Mucosa of stomach (tissue), 1 donor: Measurements from ENCODE around the gene OR11A1.

Experiments used
- H3K27me3 ChIP-seq: one replicate; pipeline ENCODE4 v1.7.0; 2013; ENCODE audit warnings: mild to moderate bottlenecking, low read length; ENCODE audit not compliant: control insufficient read depth, insufficient read depth
- H3K36me3 ChIP-seq: one replicate; pipeline ENCODE4 v1.7.0; 2013; ENCODE audit warnings: low read length; ENCODE audit not compliant: control insufficient read depth, insufficient read depth
- H3K4me1 ChIP-seq: one replicate; pipeline ENCODE4 v1.7.0; 2013; ENCODE audit warnings: mild to moderate bottlenecking, low read length; ENCODE audit not compliant: control insufficient read depth, insufficient read depth
- H3K4me3 ChIP-seq: one replicate; pipeline ENCODE4 v1.7.0; 2013; ENCODE audit warnings: low read length
- H3K9ac ChIP-seq: one replicate; pipeline ENCODE4 v1.7.0; 2013; ENCODE audit warnings: mild to moderate bottlenecking, low read length, moderate library complexity
- H3K9me3 ChIP-seq: one replicate; pipeline ENCODE4 v1.7.0; 2013; ENCODE audit warnings: mild to moderate bottlenecking, low read length, moderate library complexity; ENCODE audit not compliant: control insufficient read depth
- donor health status: Pancreatic carcinoma.

The OR11A1 gene

DNA sequence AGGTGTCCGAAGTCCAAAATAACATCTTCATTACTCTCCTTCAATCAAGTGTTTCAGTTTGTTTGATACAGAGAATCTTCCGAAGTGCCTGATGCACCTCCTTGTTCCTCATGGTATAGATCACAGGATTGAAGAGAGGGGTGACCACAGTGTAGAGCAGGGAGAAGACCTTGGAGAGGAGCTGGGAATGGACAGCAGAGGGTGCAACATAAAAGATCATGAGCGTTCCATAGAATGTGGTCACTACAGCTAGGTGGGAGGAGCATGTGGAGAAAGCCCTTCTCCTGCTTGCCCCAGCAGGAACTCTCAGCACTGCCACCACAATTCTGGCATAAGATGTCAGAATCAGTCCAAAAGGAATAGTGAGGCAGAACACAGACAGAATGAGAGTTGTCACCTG, 30.2 kb downstream of the OR11A1 start:
- H3K4me1 ChIP-seq = no peaks in the 10 kb centered on the region
- no peaks in the 10 kb centered on the region for H3K27me3 ChIP-seq
- H3K9ac ChIP-seq = no peak overlapping the region
- no peaks in the 10 kb centered on the region for H3K36me3 ChIP-seq
- H3K9me3 ChIP-seq = no peaks in the 10 kb centered on the region
- H3K4me3 ChIP-seq = no peak overlapping the region

DNA sequence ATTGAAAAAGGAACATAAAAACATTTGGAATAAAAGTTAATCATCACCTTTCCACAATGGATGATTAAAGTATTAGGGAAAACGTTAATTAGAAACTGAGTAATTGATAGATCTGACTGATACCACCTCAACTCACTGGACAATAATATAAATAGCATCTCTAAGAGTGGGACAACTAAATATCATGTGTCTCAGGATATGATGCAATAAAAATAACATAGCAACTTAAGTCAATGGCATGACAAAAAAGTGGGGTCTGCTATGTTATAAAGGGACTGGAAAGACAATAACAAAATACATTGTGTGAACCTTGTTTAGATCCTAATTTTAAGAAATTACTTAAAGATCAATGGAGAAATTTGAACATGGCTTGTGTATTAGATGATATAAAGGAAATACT, 31.8 kb downstream of the OR11A1 start:
- Histone ChIP-seq H3K4me3 (no peak overlapping the region), H3K9me3 (no peaks in the 10 kb centered on the region), H3K9ac (no peak overlapping the region), H3K36me3 (no peaks in the 10 kb centered on the region), H3K27me3 (no peaks in the 10 kb centered on the region), H3K4me1 (no peaks in the 10 kb centered on the region)

DNA sequence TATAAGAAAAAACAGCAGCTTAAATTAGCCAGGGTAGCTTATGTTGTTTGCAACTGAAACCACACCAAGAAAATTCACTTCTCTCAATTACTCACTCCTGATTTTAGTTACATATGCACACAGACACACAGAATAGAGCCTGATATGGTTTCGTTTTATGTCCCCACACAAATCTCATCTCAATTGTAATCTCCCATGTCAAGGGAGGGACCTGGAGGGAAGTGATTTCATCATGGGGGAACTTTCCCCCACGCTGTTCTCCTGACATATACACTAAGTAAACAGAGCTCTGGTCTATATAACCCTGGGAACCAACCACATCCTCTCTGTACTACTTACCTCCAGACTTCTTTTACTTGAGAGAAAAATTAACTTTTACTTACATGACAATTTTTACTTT, 32.3 kb downstream of the OR11A1 start:
- H3K4me3 ChIP-seq = no peak overlapping the region
- H3K27me3 ChIP-seq = no peaks in the 10 kb centered on the region
- no peaks in the 10 kb centered on the region for H3K36me3 ChIP-seq
- no peaks in the 10 kb centered on the region for H3K4me1 ChIP-seq
- H3K9me3 ChIP-seq = no peaks in the 10 kb centered on the region
- H3K9ac ChIP-seq = no peak overlapping the region

DNA sequence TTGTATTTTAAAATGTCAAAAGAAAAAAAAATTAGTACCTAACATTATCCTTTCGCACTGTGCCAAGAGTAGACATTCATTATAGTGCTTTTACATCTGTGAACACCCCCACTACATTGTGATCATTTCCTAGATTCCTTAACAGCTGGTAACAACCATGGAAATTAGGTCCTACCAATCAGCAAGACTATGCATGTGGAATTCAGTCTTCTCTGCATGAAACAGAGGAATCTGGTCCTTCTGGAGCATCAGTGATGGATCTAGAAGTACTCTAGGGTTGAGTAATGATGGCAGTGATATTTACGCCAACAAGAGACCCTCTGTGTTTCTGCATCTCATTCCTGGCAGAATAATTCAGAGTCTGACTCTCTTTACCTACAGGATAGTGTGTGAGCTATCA, 32.7 kb downstream of the OR11A1 start:
- no peak overlapping the region for H3K4me3 ChIP-seq
- H3K27me3 ChIP-seq = no peaks in the 10 kb centered on the region
- H3K9ac ChIP-seq = no peak overlapping the region
- H3K4me1 ChIP-seq = no peaks in the 10 kb centered on the region
- H3K36me3 ChIP-seq = no peaks in the 10 kb centered on the region
- H3K9me3 ChIP-seq = no peaks in the 10 kb centered on the region

DNA sequence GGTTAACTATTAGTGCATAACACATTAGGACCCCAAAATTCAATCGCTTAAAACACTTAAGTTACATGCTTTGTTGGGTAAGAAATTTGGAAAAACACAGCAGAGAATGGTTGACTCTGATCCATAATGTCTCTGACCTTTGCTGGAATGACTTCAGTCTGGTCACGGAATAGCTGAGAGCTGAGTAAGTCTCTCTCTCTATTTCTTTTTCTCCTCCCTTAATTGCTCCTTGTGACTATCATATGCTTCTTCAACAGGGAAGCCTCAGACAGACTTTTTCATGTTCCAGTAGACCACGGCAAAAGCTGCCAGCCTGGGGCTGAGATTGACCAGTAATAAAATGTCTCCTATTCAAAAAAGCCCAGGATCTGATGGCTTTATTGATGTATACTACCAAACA, 37.4 kb downstream of the OR11A1 start:
- H3K9me3 ChIP-seq = no peaks in the 10 kb centered on the region
- H3K4me3 ChIP-seq = no peak overlapping the region
- no peaks in the 10 kb centered on the region for H3K4me1 ChIP-seq
- H3K9ac ChIP-seq = no peak overlapping the region
- H3K27me3 ChIP-seq = no peaks in the 10 kb centered on the region
- H3K36me3 ChIP-seq = no peaks in the 10 kb centered on the region

DNA sequence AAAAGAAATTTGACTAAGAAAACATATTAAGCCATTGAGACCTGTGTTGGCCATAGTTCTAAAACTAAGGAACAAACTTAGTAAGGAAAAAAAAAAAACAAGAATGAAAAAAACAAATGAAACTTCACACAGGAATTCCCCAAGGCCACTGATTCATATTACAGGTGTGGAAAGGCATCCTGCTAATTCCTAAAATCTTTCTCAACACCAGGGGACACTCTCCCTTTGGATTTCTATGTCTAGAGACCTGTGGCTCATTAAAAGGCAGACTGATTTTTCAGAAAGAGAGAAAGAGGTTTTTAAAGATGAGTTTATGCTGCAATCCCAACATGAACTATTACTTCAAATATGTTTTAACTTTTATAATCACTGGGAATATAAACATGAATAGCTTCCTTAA, 42.3 kb downstream of the OR11A1 start, which contains the start of gene OR12D1:
OR12D1 (plus strand) TSS at position 341 of the 400 bp plus-strand sequence.
- Histone ChIP-seq H3K4me3 (no peak within 1 kb of the TSS), H3K27me3 (no peaks in the 10 kb centered on the region), H3K9ac (no peak within 1 kb of the TSS), H3K4me1 (no peaks in the 10 kb centered on the region), H3K9me3 (no peaks in the 10 kb centered on the region), H3K36me3 (no peaks in the 10 kb centered on the region)

DNA sequence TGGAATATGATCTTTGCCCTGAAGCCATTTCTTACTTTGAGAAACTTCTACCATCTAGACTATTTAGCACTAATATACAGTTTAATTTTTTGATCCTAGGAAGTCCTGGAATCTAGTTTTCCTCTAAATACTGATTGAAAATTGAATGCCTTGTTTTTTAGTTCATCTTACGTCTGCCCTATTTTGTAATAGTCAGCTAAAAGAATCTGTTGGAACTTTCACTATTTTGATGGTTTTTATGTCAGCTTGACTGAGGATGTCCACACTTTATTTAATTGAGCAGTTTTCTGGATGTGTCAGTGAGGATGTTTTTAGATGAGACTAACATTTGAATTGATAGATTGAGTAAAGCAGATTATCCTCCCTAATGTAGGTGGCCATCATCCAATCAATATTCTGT, 53.1 kb downstream of the OR11A1 start:
- Histone ChIP-seq H3K27me3 (no peaks in the 10 kb centered on the region), H3K9ac (no peak overlapping the region), H3K36me3 (no peaks in the 10 kb centered on the region), H3K9me3 (no peaks in the 10 kb centered on the region), H3K4me3 (no peak overlapping the region), H3K4me1 (no peaks in the 10 kb centered on the region)

DNA sequence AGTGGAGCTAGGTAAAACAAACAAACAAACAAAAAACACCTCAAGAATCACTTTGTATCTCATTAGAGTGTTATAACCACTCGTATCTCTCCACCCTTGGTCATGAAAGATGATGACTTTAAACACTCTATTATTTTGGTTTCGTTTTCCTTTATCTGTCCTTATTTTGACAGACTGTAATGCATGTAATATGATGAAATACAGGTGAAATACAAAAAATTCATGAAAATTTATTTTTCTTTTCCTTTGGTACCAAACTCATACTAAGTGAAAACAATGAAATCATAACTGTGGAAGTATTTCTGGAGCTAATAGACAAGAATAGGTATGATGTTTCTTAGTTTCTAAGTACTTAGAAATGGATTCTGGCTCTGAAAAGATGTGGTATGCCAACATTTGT, 57.3 kb downstream of the OR11A1 start:
- no peaks in the 10 kb centered on the region for H3K27me3 ChIP-seq
- H3K9ac ChIP-seq = no peak overlapping the region
- no peaks in the 10 kb centered on the region for H3K36me3 ChIP-seq
- no peaks in the 10 kb centered on the region for H3K9me3 ChIP-seq
- no peaks in the 10 kb centered on the region for H3K4me1 ChIP-seq
- no peak overlapping the region for H3K4me3 ChIP-seq

DNA sequence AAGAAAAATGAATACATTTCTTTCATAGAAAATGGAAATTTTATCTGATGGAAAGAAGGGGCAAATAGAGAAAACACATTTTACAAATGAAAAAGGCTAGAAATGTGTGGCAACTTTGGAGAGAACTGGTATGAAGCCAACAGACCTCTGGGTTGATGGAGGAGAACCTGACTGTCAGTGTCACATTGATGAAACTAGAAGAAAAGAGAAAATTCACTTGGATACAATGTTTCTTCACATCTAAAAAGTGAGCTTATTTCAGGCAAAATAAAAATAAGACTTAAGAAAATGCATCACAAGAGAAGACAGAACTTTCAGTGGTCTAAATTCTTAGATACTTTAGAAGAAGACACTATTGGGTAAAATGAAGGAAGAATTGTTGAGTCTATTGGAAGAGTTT, 61.5 kb downstream of the OR11A1 start, which contains the start of gene OR12D2:
OR12D2 (plus strand) TSS at position 301 of the 400 bp plus-strand sequence. CDS start 1,069 bp downstream, outside the sequence.
- Histone ChIP-seq H3K27me3 (no peaks in the 10 kb centered on the region), H3K4me3 (no peak within 1 kb of the TSS), H3K9ac (no peak within 1 kb of the TSS), H3K4me1 (no peaks in the 10 kb centered on the region), H3K9me3 (no peaks in the 10 kb centered on the region), H3K36me3 (no peaks in the 10 kb centered on the region)

DNA sequence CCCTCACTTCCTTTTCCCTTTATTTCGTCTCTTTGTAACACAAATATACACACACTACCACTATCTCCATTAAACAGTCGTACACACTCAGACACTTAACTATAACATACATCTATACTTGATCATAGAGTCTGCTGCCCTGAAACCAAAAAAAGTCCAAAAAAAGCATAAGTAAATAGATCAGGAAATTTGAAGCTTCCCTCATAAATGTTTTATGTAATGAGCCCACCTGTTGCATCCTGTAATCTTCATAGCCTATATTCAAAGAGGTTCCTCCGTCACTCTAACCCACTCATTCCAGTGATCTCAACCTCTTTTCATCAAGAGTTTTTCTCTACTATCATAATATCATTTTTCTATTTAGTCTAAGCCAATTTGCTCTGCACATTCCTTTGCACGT, 68.3 kb downstream of the OR11A1 start:
- no peaks in the 10 kb centered on the region for H3K27me3 ChIP-seq
- no peak overlapping the region for H3K9ac ChIP-seq
- no peaks in the 10 kb centered on the region for H3K9me3 ChIP-seq
- H3K36me3 ChIP-seq = no peaks in the 10 kb centered on the region
- H3K4me3 ChIP-seq = no peak overlapping the region
- H3K4me1 ChIP-seq = no peaks in the 10 kb centered on the region

DNA sequence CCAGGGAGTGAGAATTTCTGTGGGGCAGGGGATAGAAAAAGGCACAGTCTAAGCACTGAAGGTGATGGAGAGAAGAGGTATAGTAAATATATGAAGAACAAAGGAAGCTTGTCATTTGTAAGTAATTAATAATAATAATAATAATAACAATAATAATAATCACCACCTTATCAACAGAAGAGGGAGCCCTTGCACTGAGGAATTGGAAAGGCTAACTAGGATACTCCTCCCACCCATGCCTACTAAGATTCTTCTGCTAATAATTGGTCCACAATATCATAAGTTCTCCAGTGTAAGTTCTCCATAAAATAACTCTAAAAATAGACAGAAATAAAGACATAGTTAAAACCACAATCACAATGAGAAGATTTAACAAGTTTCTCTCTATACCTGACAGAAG, 80.9 kb downstream of the OR11A1 start:
- Histone ChIP-seq H3K36me3 (no peaks in the 10 kb centered on the region), H3K27me3 (no peaks in the 10 kb centered on the region), H3K9me3 (no peaks in the 10 kb centered on the region), H3K4me3 (no peak overlapping the region), H3K4me1 (no peaks in the 10 kb centered on the region), H3K9ac (no peak overlapping the region)
